RCC 7860 (cell line): ENCODE data around the gene NT5DC2.

Source experiments
- DNase-seq: peaks from one replicate; pipeline ENCODE4 v3.0.0-alpha.2; 2015; ENCODE audit warnings: low spot score
- FAIRE-seq: peaks from 2 replicates; lab custom pipeline; 2012; peaks lifted over from hg19 to GRCh38; lab: Jason Lieb, UNC

Gene NT5DC2

GRCh38 chr3:52490035-52490938, 43.4 kb downstream of the NT5DC2 start:
- FAIRE-seq (no peak), DNase-seq (no peak)

- FAIRE-seq, result no peak
- DNase-seq, result no peak
These were observed 44.2 kb downstream of the NT5DC2 start for GRCh38 chr3:52489453-52489852.

GRCh38 chr3:52488746-52489145, 44.9 kb downstream of the NT5DC2 start:
- no peak for DNase-seq
- no peak for FAIRE-seq

GRCh38 chr3:52487788-52488691, 45.6 kb downstream of the NT5DC2 start:
- FAIRE-seq (no peak), DNase-seq (no peak)

- no peak for FAIRE-seq
These were observed 46.4 kb downstream of the NT5DC2 start for GRCh38 chr3:52487050-52487787.

GRCh38 chr3:52484680-52485461, 48.8 kb downstream of the NT5DC2 start:
- FAIRE-seq, result no peak
- DNase-seq, result no peak

More at GRCh38 chr3:52487050-52487787, 46.4 kb downstream of the NT5DC2 start:
- no peak for DNase-seq

GRCh38 chr3:52483577-52484381, 49.9 kb downstream of the NT5DC2 start:
- DNase-seq, result no peak
- no peak for FAIRE-seq

GRCh38 chr3:52483081-52483480, 50.6 kb downstream of the NT5DC2 start:
- DNase-seq (no peak), FAIRE-seq (no peak)

- DNase-seq, result no peak
These were observed 51.7 kb downstream of the NT5DC2 start for GRCh38 chr3:52481819-52482521.

GRCh38 chr3:52480768-52481715, 52.6 kb downstream of the NT5DC2 start:
- FAIRE-seq, result no peak
- DNase-seq, result no peak

More at GRCh38 chr3:52481819-52482521, 51.7 kb downstream of the NT5DC2 start:
- no peak for FAIRE-seq

GRCh38 chr3:52479877-52480575, 53.6 kb downstream of the NT5DC2 start:
- FAIRE-seq, result no peak
- DNase-seq, result no peak

GRCh38 chr3:52479037-52479876, 54.4 kb downstream of the NT5DC2 start:
- FAIRE-seq (no peak), DNase-seq (no peak)

GRCh38 chr3:52477796-52478095, 55.9 kb downstream of the NT5DC2 start:
- no peak for FAIRE-seq
- no peak for DNase-seq

GRCh38 chr3:52477076-52477795, 56.4 kb downstream of the NT5DC2 start:
- no peak for FAIRE-seq
- no peak for DNase-seq
